Smooth muscle cell (in vitro differentiated cells): ENCODE measurements around the gene TMEM88. TPM values are rescaled to one million over a fixed set of nuclear protein-coding genes. Genes with fewer than 3 reads are reported as not detected.

Source experiments
- DNase-seq: peaks from one replicate; lab custom pipeline; 2025; ENCODE audit not compliant: unreplicated experiment; lab: John Stamatoyannopoulos, UW
- H2AFZ ChIP-seq: fragments of 200-600 bp; sonication (generic); 2 replicates; pipeline ENCODE4 v1.6.0; 2016; ENCODE audit warnings: antibody characterized with exemption, low read depth, mild to moderate bottlenecking
- H3F3A ChIP-seq: fragments of 200-600 bp; sonication (generic); 2 replicates; pipeline ENCODE4 v1.6.0; 2017; ENCODE audit warnings: antibody characterized with exemption, low read depth
- H3K27ac ChIP-seq: fragments of 200-600 bp; sonication (generic); 2 replicates; pipeline ENCODE4 v1.5.1; 2016; ENCODE audit warnings: low read depth, mild to moderate bottlenecking
- H3K27me3 ChIP-seq: fragments of 200-600 bp; sonication (generic); 2 replicates; pipeline ENCODE4 v1.6.1; 2016; ENCODE audit warnings: low read depth, mild to moderate bottlenecking
- H3K36me3 ChIP-seq: fragments of 200-600 bp; sonication (generic); 2 replicates; pipeline ENCODE4 v1.5.1; 2016; ENCODE audit warnings: low read depth
- H3K4me1 ChIP-seq: fragments of 200-600 bp; sonication (generic); 2 replicates; pipeline ENCODE4 v1.5.1; 2016; ENCODE audit warnings: low read depth
- H3K4me2 ChIP-seq: fragments of 200-600 bp; sonication (generic); 2 replicates; pipeline ENCODE4 v1.6.0; 2016; ENCODE audit warnings: mild to moderate bottlenecking
- H3K4me3 ChIP-seq: fragments of 200-600 bp; sonication (generic); 2 replicates; pipeline ENCODE4 v1.5.1; 2016; ENCODE audit warnings: mild to moderate bottlenecking
- H3K79me2 ChIP-seq: fragments of 200-600 bp; sonication (generic); 2 replicates; pipeline ENCODE4 v1.6.0; 2016; ENCODE audit warnings: low read depth, mild to moderate bottlenecking
- H3K9ac ChIP-seq: fragments of 200-600 bp; sonication (generic); 2 replicates; pipeline ENCODE4 v1.6.0; 2016; ENCODE audit warnings: low read depth
- H3K9me3 ChIP-seq: fragments of 200-600 bp; sonication (generic); replicated peaks from 2 replicates; pipeline ENCODE4 v1.5.1; 2016; ENCODE audit warnings: low read depth
- H4K20me1 ChIP-seq: fragments of 200-600 bp; sonication (generic); 2 replicates; pipeline ENCODE4 v1.6.0; 2016; ENCODE audit warnings: low read depth
- CTCF ChIP-seq: fragments of 200-600 bp; sonication (generic); IDR thresholded peaks from 2 replicates; pipeline ENCODE4 v1.5.1; 2017; ENCODE audit warnings: borderline replicate concordance, mild to moderate bottlenecking, antibody characterized with exemption; ENCODE audit not compliant: insufficient read depth, poor library complexity, severe bottlenecking
- WGBS: methylation state at CpG from one replicate; pipeline ENCODE4 v1.1.7; 2016; ENCODE audit warnings: low lambda C conversion rate; 5-methylcytosine and 5-hydroxymethylcytosine counted together
- polyA plus RNA-seq: library from polyadenylated mRNA; unstranded; fragments of >200 nt; fragmentation: Nextera tagmentation; extraction: Ambion mirVana; gene quantifications from 2 replicates; pipeline ENCODE4 v1.2.1, GENCODE V29; 2016
- total RNA-seq: library from RNA; depleted of rRNA; stranded (reverse); fragments of >200 nt; gene quantifications from 2 replicates; pipeline ENCODE4 v1.2.3, GENCODE V29; 2014

TMEM88 gene
- total and polyA plus RNA-seq, 2 experiments from 2014 or later, result 5.1 to 16.1 TPM

GRCh38 chr17:7846765-7847661 is 7.9 kb upstream of the TMEM88 start:
- H4K20me1 ChIP-seq, result peaks cover 78% of the 10 kb centered on the region
- no peak overlapping the region for H2AFZ ChIP-seq
- H3K9me3 ChIP-seq, result no peaks in the 10 kb centered on the region
- H3K36me3 ChIP-seq, result no peaks in the 10 kb centered on the region
- WGBS, result 96% methylated on average over 21 of the region's 34 CpGs
- no peak for DNase-seq
- H3K27ac ChIP-seq, result no peak overlapping the region
- H3F3A ChIP-seq, result peaks cover 20% of the 10 kb centered on the region
- H3K4me1 ChIP-seq, result peaks cover 6% of the 10 kb centered on the region
- TF ChIP-seq CTCF, result no peak
- no peak overlapping the region for H3K4me3 ChIP-seq
- H3K79me2 ChIP-seq, result peaks cover 56% of the 10 kb centered on the region
- no peak overlapping the region for H3K9ac ChIP-seq
- no peaks in the 10 kb centered on the region for H3K27me3 ChIP-seq
- no peak overlapping the region for H3K4me2 ChIP-seq

- Histone ChIP-seq H3K36me3 (no peaks in the 10 kb centered on the region), H3F3A (peaks cover 18% of the 10 kb centered on the region), H3K9me3 (no peaks in the 10 kb centered on the region), H2AFZ (no peak overlapping the region), H3K4me1 (peaks cover 6% of the 10 kb centered on the region), H3K27ac (no peak overlapping the region), H3K9ac (no peak overlapping the region), H4K20me1 (peaks cover 89% of the 10 kb centered on the region), H3K4me3 (no peak overlapping the region), H3K27me3 (no peaks in the 10 kb centered on the region), H3K79me2 (peaks cover 64% of the 10 kb centered on the region), H3K4me2 (no peak overlapping the region)
- no peak for TF ChIP-seq CTCF
- DNase-seq, result no peak
- WGBS, result 91% methylated on average over 18 of the region's 20 CpGs
These were observed 6.7 kb upstream of the TMEM88 start for GRCh38 chr17:7848131-7848579.

GRCh38 chr17:7848739-7849129 is 6.1 kb upstream of the TMEM88 start:
- H3K9ac ChIP-seq, result no peak overlapping the region
- no peaks in the 10 kb centered on the region for H3K27me3 ChIP-seq
- H3K36me3 ChIP-seq, result no peaks in the 10 kb centered on the region
- no peak for TF ChIP-seq CTCF
- H3K4me2 ChIP-seq, result no peak overlapping the region
- H4K20me1 ChIP-seq, result peaks cover 95% of the 10 kb centered on the region
- peaks cover 16% of the 10 kb centered on the region for H3F3A ChIP-seq
- H2AFZ ChIP-seq, result no peak overlapping the region
- H3K4me1 ChIP-seq, result peaks cover 11% of the 10 kb centered on the region
- 97% methylated on average over 21 of the region's 21 CpGs for WGBS
- H3K9me3 ChIP-seq, result no peaks in the 10 kb centered on the region
- H3K4me3 ChIP-seq, result no peak overlapping the region
- H3K79me2 ChIP-seq, result peaks cover 64% of the 10 kb centered on the region
- H3K27ac ChIP-seq, result no peak overlapping the region
- DNase-seq, result no peak
